Fibroblast of skin of abdomen (primary cell): Measurements from ENCODE around the gene HS3ST5.
A peak's percentile ranks its signal among the peaks of the same experiment; 100 is the strongest.

Source experiments
- DNase-seq: peaks from one replicate; pipeline ENCODE4 v3.0.0-alpha.2; 2013

Gene HS3ST5

DNA sequence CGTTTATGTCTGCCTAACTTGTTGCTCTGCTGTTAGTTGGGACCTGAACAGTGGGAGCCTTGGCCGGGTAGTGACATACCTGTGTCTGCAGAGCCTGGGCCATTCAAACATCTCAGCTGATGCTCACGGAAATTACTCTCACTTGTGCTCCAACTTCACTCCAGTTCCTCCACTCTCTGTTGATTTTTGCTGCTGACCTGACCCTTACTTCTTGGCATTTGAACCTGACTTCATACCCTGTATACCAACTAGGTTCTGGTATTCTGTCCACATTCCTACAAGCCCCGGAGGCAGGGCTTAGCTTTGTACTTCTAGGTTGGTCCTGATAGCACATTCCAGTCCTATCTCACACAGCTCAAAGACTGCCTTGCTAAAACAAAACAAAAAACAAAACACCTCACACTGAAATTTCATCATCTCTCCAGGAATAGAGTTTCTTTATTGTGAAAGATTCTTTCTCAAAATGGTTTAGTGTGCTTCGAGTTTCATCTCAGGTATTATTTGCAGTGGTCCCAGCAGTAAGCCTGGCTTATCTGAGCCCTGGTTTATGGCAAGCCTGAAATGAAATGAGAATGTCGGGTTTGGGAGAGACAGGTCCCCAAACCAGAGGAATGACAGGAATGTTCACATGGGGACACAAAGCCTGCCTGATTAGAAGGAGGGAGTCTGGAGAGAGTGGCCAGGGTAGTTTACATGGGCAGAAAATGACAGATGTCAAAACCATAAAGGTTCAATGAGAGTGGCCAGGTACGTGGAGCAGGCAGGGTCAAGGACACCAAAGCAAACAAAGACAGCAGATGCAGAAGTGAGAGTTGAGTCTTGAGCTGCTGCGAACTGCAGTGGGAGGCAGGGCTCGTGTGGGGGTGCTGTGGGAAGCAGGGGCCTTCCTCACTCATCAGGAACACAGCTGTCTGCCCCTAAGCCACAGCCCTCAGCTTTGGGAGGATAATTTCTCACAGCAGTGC is 197.7 kb downstream of the HS3ST5 start:
- DNase-seq = no peak

DNA sequence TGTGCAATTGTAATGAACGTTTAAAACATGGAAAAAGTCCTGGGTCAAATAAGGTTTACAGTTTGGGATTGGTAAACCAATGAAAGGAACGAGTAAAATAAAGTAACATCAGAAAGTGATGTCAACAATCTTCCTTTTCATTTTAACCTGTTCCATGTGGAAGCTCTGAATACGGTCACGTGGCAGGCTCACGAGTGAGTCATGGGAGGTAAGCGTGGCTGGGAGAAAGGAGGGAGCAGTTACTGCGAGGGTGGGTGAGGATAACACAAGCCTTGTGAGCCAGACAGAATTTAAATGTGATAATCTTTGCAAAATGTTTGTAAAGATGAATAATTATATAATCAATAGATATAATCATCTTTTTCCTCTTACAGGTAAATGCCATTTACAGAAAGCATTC is 200.6 kb downstream of the HS3ST5 start:
- no peak for DNase-seq

DNA sequence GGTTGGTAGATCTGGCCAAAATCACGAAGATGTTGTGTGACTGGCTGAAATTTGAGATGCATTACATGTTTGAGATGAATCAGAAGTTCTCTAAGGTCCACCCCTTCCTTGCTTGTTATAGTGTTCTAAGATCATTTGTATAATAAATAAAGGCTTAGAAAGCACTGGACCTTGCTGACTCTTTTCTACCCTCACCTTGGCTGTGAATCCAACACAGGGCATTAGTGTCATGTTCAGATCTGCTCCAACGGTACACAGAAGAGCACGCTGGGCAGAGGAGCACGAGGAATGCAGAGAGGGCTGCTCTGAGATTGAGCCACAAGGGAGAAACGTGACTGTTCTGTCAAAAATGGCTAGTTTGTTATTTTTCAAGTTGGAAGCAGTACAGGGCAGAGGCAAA is 202.4 kb downstream of the HS3ST5 start:
- DNase-seq = no peak

DNA sequence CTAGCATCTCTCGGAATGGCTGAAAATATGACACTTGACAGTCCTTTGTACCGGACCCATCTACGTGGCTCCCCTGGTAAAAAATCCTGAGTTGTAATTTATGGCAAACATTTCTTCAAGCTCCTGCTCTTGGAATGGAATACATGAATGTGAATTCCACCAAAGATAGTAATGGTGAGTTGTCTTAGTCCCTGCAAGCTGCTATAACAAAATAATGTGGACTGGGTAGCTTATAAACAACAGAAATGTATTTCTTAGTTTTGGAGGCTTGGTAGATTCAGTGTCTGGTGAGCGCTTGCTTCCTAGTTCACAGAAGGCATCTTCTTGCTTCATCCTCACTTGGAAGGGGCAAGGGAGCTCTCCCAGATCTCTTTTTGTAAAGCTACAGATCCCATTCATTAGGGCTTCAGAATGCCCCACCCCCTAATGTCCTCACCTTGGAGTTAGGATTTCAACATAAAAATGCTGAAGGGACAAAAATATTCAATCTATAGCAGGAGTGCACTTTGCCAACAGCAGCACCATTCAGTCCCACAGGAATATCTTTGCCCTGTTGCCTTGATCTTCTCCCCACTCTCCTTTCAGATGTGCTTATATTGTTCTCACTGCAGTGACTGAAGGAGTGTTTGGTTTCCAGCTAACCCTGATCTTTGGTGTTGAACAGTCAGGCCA is 204.1 kb downstream of the HS3ST5 start:
- no peak for DNase-seq

DNA sequence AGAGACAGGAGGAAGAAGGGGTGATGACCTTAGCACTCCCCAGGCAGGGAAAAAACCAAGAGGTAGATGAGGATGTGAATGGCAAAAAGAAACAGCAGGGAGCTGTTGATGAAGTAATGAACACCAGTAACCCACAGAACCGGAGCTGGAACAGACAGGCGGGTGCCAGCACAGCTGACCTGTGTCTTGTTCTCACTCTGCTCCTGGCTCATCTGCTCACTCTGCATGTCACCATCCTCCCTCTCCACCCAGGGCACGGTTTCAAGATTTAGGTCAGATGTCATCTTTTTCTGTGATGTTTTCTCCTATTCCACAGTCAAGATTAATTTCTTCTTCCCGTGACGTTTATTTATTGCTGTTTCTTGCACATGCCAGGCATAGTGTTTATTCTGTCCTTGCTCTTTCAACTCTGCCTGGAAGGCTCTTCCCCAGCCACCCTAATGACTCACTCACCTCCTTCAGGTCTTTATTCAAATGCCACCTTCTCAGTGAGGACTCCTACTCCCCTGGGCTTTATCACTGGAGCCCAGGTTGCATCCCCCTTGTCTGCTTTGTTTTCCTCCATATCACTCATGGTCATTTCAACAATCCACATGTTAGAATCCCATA is 207.4 kb downstream of the HS3ST5 start:
- DNase-seq = no peak

DNA sequence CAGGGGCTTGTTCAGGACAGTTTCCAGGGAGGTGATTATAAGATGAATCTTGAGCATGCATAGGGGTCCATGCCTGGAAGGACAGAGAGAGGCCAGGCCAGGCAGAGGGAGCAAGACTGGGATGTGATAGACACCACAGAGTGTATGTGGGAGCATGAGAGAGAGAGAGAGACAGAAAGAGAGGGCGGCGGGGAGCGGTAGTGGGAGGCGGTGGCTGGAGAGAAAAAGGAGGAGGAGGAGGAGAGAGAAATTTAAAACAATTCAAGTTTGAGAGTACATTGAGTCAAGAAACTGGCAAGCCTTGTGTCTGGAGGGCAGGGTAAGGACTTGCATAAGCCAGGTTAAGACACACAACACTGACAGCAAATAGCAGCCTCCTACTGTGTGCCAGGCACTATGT is 209.0 kb downstream of the HS3ST5 start:
- no peak for DNase-seq

DNA sequence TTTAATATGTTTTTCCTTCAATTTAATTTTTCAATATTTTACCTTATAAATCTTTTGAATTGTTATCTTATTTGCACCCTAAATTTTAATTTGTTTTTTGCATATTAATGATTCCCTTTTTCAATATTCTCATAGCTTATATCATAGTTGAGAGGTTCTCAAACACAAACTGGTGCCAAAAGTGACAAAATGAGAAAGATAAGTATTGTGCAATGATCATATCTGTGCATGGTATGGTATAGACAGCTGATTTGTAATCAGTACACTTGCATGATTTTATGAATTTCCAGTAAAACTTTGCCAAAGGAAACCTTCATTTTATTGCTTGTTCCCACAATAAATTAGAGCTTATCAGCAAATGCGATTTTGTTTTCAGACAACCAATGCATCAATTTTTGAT is 210.9 kb downstream of the HS3ST5 start:
- no peak for DNase-seq

DNA sequence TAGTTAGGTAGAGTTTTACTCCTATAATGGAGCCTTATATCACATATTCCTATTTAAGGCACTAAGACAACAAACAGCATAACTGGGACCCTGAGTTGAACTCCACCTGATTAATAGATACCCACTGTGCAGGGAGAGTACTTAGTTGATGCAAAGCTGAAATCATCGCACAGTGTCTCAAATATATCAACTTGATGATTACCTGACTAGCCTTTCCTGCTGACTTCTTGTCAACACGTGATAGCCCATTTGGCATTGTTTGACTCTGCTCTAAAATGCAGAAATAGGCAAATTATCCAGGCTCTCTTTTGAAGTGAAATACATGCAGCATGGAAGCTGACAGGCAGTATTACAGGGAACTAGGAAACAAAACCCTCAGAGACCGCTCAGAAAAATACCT is 217.2 kb downstream of the HS3ST5 start:
- no peak for DNase-seq

DNA sequence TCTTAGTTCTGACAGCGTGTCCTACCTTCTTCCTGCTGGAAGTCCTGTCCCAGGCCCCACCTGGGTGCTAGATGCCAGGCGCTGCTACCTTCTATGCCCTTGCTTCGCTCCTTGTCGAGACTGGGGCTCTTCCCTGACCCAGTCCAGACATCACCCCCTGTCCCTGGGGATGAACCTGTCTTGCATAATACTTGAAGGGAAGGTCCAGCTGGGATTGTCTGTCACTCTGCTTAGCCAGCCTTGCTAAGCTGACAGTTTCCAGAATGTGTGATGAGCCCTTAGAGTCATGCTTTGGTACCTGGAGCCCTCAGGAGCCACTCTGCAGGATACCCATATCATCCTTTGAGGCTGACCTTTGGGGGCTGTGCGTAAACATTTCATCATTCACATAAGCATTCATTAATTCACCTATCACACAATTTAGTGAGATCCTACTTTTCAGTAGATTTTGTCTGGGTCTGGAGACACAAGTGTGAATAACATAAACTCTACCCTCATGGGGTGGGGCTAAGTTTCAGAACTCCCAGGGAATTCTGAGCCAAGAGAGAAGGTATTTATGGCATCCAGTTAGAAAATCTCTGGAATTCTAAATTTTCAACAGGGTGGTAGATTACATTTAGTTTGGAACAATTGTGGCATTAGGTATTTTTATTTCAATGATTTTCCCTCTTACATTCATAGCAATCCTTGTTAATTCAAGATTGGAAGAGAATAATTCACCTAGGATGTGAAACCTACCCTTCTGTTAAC is 220.7 kb downstream of the HS3ST5 start:
- DNase-seq = peak; percentile 10

DNA sequence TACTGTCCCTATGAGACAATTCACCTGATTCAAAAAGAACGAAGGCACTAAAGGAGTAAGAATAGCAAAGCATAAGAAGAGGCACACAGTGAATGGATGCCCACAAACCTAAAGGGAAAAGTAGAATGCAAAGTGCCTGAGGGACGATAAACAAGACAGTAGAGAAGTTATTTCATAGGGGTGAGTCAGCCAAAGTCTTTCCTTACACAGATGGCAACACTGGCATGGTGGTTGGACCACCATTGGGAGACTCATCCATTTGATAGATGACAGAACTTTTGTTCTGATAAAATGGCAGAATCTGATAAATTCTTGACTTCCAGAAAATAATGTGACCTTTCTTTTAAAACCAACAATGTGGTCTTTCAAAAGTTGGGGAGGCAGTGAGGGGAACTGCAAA is 223.8 kb downstream of the HS3ST5 start:
- no peak for DNase-seq

DNA sequence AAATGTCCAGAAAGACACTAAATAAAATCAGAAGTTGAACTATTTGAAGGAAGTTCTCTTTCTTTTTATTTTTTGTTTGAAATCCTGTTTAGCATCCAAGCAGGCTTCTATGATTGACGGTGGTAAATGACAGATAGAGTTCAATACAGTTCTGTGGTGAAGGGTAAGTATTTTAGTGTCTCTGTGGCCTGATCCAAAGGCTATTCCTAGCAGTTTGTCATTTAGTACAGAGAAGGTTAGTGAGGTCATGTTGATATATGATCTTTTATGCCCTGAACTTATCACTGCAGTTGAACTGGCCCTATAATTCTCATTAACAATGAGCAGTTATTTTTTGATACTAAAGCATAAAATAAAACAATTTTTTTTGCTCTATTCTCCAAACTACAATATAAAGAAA is 227.2 kb downstream of the HS3ST5 start:
- DNase-seq = no peak

DNA sequence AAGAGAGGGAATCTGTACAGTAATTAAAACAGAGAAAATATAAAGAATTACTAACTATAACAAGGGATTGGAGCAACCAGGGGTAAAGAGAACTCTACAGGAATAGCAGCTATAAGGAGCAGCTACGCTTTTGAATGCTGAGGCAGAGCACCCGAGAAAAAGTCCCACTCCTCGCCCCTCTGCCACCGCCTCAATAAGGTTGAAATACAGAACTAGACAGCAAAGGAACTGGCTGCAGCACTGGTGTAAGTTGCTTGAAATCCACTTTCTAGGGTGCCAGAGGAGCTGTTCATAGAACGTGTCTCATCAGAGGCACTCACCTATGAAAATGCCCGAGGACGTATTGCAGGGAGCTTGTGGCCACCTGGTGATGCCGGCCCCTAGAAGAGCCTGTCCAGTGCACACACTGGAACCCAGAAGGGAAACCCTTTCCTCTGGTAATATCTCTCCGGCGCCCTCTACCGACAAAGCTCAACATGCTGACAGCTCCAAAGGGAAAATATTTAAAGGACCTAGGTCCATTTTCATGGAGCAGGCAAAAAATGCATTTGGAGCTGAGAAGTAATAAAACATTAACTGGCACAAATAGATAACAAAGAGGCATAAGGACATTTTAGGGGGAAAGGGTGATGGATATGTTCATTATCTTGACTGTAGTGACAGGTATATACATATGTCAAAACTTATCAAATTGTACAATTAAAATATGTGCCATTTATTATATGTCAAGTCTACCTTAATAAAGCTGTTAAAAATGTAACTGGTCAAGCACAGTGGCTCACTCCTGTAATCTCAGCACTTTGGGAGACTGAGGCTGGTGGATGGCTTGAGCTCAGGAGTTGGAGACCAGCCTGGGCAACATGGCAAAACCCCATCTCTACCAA is 234.5 kb downstream of the HS3ST5 start:
- peak; percentile 65 for DNase-seq

DNA sequence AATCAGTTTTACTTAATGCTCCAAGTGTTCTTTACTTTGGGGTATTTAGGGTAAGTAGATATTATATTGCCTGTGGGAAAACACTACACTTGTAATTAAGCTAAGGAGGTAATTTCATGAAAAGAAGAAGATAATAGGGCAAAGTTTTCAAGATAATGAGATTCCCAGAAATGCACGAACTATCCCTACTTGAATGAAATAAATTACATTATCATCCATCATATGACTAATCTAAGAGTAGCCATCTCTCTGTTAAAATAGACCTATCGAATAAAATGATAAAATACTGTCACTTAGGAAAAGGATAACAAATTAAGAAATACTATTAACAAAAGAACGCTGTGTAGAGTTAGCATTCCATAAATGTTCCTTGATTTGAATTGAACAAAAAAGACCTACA is 236.8 kb downstream of the HS3ST5 start:
- no peak for DNase-seq

DNA sequence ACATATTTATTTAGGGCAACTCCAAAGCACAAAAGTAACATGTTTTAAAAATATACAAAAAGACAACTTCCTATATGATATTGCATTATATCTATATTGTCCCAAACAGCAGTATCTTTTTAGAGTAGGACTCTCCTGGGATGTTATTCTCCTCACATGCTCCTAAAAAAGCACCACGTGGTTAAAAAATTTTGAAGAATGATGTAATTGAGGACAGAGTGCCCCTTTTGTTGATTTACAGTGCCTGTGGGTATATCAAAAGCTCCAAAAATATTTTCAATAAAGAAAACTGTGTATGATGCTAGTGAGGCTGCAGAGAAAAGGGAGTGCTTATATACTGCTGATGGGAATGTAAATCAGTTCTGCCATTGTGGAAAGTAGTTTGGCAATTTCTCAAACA is 241.6 kb downstream of the HS3ST5 start:
- no peak for DNase-seq

DNA sequence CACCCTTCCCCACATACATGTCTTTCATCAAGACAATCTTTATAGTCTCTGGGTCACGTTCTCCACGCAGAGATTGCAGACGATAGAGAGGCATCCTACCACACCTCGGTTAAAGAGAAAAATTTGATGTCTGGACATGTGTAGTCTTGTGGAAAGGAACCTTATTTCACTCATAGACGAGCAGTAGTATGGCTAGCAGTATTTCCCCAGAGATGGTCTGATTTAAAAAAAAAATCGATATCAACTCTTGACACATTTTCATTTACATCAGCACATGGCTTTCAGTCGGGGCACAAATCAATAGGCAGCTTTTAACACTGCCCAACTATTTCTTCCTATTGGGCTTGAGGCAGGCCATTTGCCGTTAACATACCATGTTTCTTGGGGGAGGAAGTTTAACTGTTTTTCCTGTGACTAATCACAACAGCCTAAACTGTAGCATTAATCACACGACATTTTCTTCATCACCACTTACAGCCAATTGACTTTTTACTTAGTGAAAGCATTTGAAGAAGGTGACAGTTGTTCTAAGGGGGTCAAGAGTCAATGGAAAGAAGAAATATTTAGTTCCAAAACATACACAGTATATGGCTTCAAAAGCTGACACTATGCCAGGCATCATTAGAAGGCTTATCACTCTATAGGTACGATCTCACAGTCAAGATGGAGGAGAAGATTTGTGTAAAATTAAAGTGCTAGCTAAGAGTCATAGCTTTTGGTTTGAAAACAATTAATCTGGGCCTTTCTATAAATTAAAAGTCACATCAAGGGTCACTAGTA is 242.4 kb downstream of the HS3ST5 start:
- peak; percentile 53 for DNase-seq

DNA sequence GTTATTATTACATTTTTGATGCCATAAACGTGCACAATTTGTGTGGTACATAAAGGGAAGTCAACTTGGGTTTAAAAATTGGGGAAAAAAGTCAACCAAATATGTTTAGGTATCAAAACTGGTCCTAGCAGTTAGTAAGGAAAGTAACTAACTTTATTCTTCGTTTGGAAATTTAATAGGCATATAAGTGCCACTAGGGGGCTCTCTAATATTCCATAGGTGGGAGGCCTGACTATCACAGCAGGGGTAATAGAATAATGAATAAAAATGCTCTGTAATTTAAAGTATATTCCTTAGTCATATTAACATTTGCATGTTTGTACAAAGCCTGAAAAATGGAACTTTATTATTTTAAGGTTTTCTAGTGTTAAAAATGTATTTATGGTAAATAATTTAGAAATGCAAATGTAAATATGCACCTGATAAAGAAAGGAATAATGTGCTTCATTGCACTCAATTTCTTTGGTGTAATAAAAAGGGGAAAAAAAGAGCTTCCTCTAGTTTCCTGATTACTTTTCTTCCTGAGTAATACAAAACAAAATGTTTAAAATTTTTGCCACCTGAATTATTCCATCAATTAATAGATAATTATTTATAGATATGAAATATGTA is 246.2 kb downstream of the HS3ST5 start:
- DNase-seq = peak; percentile 34

DNA sequence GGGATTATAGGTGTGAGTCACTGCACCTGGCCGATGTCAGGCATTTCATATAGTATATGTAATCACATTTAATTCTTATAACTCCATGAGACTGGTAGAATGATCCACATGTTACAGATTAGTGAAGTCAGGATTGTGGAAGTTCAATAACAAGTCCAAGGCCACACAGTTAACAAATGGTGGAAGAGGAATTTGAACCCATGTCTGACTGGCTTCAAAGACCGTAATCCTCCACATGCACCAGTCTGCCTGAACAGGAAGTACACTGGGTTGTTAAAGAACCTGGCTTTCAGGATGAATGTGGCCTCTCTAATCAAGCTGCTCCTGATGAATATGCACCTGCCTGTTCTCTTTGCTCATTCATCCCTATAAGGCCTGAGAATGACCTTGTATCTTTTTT is 249.9 kb downstream of the HS3ST5 start:
- DNase-seq = no peak

DNA sequence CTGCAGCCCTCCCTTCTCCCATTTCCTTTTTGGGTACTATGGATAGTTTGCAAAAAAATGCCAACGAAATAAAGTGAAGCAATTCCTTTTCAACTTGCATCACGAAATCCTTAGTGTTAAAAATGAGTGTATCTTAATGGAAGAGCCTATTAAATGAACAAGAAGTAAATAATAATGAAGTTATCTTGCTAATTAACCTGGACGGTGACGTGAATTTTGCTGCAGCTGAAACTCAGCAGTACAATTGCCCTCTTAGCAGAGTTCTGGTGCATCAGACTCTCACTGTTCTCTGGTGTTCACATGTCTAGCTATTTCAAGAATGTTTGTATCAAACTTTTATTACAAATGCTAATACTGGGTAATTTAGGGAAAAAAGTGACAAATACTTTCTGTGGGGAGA is 252.2 kb downstream of the HS3ST5 start:
- DNase-seq = peak; percentile 8

DNA sequence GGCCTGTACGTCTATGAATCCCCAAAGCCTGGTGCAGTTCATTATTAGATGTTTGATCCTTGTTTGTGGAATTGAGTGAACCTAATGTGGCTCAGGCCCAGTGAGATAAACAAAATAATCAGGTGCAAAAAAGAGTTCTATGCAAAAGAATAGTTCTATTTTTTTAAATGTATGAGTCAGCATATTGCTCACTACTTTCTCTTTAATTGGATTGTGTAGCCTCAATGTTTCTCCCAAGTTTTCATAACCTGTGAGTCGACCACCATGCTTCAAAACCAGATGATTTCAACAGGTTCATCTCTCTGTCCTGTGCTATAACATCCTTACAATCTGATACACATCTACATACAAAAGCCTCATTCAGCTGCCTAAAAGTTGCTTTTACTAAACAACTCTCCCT is 255.3 kb downstream of the HS3ST5 start:
- DNase-seq = peak; percentile 12

DNA sequence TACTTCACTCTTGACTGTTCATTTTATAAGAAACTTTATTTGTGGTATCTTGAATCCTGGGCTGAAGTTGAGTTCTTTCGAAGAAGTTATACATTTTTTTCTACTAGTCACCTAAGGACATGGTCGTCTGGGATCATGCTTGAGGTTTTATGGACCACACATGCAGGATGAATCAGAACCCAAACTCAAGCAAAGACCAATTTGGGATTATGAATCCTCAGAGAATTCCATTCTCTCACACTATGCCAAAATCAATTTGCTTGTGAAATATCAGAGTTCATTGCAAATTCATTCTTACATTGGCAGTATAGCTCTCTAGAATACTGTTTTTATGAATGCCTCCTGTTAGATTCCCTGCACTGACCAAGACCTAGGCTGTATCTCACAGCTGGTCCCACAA is 257.6 kb downstream of the HS3ST5 start:
- peak; percentile 95 for DNase-seq
